NCI-H2196 treated with DMSO at 0.1 percent for 48 hours (cell line): ENCODE results near the gene HMG20B.

ENCODE experiments used
- DNase-seq: peaks from one replicate; lab custom pipeline; 2025; ENCODE audit not compliant: unreplicated experiment; lab: John Stamatoyannopoulos, UW

HMG20B gene

GRCh38 chr19:3618811-3619630, 46.3 kb downstream of the HMG20B start:
- no peak for DNase-seq

- DNase-seq = no peak
Measured at GRCh38 chr19:3619631-3620012, 46.9 kb downstream of the HMG20B start.

- DNase-seq = no peak
Measured at GRCh38 chr19:3620145-3620816, 47.5 kb downstream of the HMG20B start.

- DNase-seq = no peak
Measured at GRCh38 chr19:3620817-3621547, 48.2 kb downstream of the HMG20B start.

- no peak for DNase-seq
Measured at GRCh38 chr19:3621689-3622088, 48.9 kb downstream of the HMG20B start.

GRCh38 chr19:3622224-3622623, 49.5 kb downstream of the HMG20B start:
- DNase-seq = no peak

GRCh38 chr19:3623716-3624115, 51.0 kb downstream of the HMG20B start:
- DNase-seq = no peak

- no peak for DNase-seq
Measured at GRCh38 chr19:3625996-3626472, 53.3 kb downstream of the HMG20B start.

GRCh38 chr19:3626473-3627350, 54.0 kb downstream of the HMG20B start, which contains the start of gene CACTIN:
Gene CACTIN (minus strand): TSS chr19:3626790. CDS start chr19:3626762, 28 bp downstream.
- peak; percentile 95 for DNase-seq

- DNase-seq = no peak
Measured at GRCh38 chr19:3627351-3627723, 54.6 kb downstream of the HMG20B start.
